Activated naive CD4-positive, alpha-beta T cell treated with anti-CD3 and anti-CD28 coated beads, Interleukin-2, amount 50 U/mL, for 16 hours (primary cell): ENCODE data around the gene VSTM2B.

Source experiments
- DNase-seq: peaks from one replicate; pipeline ENCODE4 v3.0.0-alpha.2; 2020

VSTM2B gene

DNA sequence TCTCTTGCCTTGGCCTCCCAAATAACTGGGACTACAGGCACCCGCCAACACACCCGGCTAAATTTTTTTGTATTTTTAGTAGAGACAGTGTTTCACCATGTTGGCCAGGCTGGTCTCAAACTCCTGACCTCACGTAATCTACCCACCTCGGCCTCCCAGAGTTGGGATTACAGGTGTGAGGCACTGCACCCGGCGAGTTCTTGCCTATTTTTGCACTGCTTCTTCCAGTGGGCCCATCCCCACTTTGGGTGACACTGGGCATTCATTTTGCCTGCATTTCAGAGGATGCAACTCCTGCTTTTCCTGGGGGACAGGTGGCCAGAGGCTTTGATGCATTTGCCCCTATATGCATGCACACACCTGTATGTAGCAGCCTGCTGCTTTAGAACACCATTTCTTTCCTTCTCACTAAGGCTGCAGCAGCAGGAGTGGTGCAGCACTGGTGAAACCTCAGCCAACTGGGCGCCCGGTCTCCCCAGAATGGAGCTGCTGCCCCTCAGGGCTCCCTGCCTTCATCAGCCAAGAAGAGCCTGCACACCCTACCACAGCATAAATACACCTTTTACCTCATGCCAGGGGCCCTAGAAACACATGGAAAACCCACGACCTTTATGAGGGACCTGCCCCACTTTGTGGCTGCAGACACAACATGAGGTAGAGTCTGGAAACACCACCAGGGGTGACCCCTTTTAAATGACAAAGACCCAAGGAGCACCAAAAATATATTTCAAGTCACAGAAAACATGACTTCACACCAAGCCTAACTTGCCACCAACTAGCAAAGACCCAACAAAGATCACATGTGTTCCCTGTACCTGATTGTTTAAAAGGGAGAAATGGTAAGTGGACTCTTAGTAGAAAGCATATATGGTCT, 43.5 kb downstream of the VSTM2B start:
- no peak for DNase-seq

DNA sequence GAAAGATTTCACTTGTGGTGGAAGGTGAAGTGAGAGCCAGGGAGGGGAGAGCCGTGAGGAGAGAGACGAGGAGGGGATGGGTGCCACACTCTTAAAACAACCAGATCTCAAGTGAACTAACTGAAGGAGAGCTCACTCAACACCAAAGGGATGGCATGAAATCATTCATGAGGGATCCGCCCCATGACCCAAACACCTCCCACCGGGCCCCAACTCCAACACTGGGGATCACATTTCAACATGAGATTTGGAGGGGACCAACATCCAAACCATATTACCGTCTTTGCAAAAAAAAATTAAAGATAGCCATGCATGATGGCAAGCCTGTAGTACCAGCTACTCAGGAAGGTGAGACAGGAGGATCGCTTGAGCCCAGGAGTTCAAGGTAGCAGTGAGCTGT, 45.4 kb downstream of the VSTM2B start:
- no peak for DNase-seq

DNA sequence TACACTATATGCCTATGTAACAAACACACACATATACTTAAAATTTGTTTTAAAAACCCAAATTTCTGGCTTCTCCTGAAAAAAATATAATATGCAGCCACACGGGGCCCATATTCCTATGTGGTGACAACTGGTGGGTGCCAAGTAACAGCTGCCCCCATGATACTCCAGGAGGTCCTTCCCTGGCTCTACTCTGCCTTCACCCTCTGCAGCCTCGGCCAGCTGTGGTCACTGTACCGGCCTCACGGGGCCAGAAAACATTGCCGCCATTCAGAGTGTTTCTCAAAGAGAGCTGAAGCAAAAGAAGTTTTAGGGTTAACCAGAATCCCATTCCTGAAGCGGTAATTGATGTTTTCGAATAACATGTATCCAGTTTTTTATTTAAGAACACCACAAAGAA, 47.7 kb downstream of the VSTM2B start:
- DNase-seq = no peak

DNA sequence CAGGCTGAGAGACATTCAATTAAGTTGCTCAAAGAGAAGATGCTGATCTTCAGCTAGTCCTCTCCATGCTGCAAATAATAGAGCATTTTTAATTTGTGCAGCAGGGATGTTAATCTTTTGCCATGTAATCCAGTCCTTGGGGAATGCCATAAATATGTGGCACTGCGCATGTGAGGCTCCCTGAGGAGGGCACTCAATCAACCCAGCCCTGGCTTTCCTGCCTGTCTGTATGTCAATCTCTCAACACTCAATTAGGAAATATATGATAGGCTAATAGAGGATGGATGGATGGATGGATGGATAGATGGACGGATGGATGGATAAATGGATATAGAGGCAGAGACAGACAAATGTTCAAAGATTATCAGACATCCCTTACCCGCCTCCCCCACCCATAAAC, 48.7 kb downstream of the VSTM2B start:
- DNase-seq = no peak

DNA sequence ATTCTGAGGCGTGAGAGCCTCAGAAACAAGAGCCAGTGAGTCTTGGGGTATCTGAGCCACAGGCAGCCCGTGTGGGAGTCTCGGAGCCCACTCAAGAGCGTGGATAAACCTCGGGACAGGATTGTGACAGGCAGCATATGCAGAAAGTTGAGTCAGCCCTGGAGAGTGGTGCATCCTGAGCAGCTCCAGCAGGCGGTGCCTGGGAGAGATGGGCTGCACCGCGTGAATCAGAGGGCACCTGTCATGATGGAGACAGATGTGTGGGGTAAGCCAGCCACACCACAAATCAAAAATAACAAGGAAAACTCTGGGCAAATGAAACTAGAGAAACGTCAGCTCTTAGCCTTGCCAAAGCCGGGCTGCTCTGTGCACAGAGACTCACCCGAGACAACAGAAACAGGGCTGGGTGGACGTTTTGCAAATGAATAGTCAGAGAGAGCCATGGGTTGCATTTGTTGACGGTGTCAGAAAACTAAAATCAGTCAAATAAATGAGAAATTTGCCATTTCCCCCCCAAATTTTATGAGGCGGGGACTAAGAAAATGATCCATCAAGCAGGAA, 50.3 kb downstream of the VSTM2B start:
- DNase-seq = no peak

DNA sequence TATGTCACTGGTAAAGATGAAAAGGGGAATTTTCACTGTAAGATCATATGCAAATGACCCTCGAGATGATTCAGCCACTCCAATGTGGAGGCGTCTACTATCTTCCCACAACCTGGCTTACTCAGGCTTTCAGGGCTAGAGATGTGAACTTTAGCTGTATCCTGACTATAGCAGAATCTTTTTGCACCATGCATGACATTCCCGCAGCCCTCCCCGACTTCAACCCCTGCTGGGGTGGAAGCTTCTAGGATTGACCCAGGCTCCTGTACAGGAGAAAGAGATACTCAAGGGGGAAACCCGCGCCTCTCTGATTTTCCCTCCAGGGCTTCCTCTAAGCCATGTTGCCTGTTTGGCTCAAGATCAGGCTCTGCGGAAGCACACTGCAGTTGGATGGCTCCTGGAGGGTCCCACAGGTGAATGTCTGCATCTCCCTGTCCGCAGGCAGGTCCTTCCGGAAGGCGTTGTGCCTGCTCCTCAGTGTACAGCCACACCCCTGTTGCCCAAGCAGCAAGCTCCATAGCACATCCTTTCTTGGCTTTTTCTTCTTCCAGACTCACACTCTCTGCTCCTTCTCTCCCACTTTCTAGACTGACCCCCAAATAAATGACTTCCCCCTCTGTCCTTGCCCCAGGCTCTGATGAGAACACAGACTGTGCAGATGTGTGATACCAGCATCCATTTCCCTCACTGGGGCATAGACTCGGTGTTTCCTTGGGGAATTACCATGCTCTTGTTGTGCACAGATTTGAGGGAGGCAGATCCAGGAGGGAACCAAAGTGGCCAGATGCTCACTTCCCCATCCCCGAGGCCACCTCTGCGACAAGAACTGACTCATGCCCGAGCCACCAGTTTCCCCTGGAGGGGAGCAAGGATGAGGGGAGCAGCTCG, 51.2 kb downstream of the VSTM2B start:
- peak; percentile 41 for DNase-seq

DNA sequence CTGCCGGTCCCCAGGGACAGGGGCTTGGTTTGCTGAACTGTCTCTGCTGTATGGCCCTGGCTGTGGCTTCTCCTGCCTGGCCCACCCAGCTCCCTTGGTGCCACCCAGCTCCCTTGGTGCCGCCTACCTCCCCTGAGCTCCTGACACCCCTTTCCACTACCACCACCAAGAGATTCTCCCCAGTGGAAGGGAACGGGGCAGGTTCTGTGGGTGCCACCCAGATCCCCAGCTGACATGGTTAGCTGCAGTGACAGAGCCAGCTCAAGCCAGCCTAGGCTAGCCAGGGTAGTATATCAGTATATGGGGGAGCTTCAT, 51.8 kb downstream of the VSTM2B start:
- no peak for DNase-seq

DNA sequence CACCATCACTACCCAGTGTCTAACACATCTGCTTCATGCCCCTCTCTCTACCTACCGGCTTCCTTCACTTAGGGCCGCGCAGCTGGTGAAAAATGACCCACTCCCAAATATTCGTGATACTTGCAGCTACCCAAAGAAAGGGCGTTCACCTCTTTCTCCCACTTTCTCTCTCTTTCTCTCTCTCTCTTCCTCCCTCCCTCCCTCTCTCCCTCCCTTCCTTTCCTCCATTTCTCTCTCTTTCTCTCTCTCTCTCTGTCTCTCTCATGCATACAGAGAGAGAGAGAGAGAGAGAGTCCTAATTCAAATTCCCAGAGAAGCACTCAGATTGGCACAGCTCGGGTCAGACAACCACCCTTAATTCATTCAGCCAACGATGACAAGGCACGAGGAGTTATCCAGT, 52.6 kb downstream of the VSTM2B start:
- DNase-seq = no peak

DNA sequence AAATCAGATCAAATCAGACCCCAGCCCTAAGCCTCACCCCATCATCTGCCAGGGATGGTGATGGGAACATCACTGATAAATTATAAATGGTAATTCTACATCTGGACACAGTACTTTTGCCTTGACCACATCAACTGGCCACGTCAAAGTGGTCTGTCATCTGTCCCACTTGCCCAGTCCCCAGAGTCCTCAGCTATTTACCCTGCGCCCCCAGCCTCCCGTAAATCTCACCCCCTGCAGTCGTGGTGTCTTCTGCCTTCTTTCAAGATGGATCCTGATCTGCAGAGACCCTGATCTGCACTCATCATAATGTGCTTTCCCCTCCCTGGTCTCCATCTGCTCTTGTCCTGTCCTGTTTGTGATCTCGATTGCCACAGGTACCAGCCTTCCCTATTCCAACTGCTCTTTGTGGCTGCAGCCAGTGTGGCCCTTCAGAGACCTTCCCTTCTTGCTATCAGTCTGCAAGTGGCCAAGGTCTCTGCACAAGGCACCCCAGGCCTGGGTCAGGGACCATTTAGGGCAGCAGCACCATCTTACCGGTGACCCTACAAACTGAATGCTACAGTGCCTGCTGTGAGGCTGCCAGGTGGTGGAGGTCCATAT, 53.6 kb downstream of the VSTM2B start:
- no peak for DNase-seq

DNA sequence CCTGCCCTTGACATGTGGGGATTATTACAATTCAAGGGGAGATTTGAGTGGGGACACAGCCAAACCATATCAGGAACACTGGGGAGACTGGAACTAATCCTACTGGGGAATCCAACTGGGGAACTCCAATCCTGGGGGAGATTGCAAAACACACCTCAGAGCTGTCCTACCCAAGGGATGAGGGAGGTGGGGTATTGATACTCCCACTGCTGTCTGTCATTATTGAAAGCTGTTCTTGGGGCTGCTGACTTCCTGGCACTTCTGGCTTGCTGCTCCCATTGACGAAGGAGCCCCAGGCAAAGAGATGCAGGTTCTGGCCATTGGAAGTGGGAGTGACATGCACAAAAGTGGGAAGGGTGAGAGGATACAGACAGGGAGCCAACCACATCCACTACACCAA, 55.6 kb downstream of the VSTM2B start:
- no peak for DNase-seq

DNA sequence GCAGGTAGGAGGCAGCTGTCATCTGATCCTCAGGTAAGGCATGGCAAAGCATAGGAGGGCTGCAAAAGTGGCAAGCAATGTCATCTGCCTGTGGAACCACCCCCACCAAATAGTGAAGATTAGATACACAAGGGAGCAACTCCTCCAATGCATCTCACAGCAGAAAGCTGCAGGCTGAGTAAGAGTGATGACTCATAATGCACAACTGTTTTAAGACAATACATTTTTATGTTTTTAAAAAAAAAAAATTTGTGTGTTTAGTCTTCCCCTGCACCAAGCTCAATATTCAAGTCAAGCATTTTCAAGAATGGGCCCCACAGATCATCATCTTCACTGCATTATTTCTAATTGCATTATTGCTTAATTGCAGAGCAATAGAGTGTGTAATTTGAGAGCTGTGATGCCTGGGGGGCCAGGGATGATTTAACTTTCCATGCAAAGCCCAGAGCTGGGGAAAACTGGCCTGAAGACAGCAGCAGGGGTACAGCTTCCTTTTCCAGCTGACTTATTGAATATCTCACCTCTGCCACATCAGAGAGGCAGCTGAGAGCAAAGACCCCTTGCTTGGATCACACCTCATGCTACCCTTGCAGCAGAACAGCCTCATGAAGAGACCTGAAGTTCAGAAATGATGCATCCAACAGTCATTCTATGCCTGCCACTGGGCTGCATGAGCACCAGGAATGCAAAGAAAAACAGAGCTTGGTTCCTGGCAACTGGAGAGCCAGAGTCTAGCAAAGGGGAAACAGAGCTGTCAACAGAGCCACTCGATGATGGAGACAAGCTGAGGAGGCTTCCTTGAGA, 57.6 kb downstream of the VSTM2B start:
- DNase-seq = no peak

DNA sequence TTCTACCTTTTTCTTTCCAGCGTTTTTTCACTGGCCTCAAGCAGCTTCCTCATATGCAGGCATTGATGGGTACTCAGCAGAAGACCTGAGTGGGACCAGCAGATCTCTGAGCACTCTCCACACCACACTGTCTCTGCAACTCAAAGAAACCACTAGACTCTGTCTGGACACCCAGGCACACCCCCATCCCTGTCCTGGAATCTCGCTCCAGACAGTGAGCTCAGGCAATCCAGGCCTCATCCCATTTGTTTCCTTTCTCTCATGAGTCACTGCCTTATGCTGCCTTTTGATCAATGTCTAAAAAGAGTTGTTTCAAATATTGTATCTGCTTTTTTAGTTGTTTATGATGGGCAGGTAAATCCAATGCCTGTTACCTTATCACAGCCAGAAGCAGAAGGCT, 60.6 kb downstream of the VSTM2B start:
- DNase-seq = no peak

DNA sequence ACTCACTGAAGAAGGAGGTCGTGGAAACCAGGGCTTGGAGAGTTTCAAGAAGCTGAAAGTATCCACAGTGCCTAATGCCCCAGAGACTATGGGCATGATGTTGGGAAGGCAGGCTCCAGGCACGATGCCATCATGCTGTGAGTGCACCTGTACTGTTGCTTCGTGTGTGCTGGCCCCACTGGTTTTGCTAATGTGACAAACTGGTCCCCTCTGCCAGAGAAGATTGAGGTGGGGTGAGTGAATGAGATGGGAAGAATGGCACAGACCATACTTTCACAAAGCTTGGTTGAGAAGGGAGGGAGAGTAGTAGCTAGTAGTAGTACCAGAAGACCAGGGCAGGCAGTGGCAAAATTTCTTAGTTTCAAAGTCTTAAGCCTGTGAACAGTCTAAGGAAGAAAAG, 61.3 kb downstream of the VSTM2B start:
- no peak for DNase-seq

DNA sequence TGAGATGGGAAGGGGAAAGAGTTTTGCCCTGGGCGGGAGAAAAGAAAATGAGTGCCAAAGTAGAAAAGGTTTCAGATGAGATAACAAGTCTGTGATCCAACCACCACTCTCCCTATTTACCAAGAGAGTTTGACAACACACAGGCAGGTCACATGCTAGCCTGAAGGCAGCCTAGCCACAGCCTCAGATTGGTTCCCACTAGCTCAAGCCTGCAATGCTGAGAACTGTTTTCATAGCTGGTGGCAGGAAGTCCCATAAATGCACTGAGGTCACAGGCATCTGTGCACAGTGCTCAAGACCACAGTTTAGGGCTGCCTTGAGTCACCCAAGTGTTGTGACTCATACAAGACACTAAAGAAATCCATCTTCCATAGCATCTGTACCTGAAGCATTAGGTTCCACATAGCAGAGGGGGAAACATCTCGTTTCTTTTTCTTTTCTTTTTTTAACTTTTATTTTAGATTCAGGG, 61.8 kb downstream of the VSTM2B start:
- DNase-seq = peak; percentile 35

DNA sequence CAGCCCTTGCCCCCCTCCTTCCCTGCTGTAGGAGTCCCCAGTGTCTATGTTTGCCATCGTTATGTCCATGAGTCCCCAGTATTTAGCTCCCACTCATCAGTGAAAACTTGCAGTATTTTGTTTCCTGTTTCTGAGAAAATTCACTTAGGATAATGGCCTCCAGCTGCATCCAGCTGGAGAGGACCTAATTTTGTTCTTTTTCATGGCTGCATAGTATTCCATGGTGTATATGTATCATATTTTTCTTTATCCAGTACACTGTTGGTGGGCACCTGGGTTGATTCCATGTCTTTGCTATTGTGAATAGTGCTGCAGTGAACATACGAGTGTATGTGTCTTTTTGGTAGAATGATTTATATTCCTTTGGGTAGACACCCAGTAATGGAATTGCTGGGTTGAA, 62.3 kb downstream of the VSTM2B start:
- DNase-seq = no peak

DNA sequence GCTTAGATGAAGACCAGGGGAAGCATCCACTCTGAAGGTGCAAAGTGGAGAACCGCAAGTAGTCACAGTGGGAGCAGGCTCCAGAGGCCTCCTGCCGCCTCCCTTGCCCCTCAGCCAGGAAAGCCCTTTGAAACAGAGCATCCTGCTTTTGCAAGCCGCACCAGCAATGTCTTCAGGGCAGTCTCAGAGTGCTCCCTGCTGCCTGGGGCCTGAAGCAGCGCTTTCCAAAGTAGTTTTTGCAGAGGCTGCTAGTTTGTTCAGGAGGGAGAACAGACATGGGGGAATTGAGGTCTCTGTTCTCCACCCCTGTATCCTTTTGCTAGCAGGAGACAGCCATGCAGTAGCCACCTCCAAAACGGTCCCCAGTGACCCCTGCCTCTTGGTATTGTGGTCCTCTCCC, 64.5 kb downstream of the VSTM2B start:
- no peak for DNase-seq

DNA sequence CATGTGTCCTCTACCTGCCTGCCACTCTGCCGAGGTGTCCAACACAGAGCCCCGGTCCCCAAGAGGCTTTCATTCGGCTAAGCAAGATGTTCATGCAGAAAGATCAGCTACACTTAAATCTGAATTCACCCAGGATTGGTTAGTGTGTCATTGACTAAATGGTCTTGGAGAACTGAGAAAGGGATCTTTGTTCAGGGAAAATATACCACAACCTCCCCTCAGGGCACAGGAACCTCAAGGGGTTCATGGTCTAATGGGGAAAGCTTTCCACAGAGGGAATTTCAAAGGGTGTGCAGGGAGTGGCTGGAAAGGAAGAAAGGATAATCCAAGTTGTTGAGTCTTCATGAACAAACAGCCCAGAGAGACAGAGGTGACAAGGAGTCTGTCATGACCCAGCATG, 65.9 kb downstream of the VSTM2B start:
- DNase-seq = no peak

DNA sequence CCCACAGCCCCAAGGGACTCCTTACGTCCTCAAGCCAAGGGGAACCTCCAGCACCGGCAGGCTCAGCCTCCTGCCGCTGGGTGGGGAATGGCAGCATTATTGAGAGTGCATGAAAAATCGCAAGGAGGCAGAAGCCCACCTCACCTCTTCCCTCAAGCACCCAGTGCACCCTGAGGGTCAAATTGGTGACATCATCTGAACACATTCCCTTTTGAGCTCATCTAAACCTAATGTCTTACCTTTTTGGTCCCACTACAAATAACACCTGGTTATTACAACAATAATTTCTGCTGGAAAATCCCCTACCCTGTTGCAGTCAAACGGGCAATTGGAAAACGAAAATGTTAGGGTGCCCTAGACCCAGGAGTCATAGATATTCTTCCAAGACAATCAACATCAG, 68.1 kb downstream of the VSTM2B start:
- no peak for DNase-seq

DNA sequence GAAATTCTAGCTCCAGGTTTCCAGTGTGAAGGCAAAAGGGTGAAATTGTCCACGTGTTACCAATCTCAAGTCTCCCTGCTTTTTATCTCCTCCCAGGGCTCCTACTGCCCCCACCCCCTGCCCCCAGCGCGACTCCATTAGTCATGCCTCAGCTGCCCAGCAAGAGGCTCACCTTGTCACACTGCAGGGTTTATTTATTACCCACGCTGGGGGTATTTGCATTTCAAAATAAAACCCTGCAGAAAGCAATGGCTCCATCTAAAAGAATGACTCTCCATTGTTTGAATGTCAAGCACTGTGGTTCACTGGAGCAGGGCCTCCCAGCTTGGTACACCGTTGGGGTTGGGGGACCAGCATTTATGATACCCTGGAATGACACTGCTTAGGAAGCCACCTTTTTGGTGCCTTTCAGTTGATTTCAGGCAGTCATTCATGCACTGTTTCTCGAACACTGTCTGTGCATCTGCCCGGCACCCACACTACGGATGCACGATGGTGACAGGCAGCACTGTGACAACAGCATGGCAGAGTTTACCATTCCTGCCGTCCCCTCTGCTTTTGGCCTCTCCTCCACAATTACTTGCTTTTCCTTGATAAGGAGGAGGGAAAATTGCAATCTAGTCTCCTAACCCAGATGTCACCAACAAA, 70.4 kb downstream of the VSTM2B start:
- no peak for DNase-seq

DNA sequence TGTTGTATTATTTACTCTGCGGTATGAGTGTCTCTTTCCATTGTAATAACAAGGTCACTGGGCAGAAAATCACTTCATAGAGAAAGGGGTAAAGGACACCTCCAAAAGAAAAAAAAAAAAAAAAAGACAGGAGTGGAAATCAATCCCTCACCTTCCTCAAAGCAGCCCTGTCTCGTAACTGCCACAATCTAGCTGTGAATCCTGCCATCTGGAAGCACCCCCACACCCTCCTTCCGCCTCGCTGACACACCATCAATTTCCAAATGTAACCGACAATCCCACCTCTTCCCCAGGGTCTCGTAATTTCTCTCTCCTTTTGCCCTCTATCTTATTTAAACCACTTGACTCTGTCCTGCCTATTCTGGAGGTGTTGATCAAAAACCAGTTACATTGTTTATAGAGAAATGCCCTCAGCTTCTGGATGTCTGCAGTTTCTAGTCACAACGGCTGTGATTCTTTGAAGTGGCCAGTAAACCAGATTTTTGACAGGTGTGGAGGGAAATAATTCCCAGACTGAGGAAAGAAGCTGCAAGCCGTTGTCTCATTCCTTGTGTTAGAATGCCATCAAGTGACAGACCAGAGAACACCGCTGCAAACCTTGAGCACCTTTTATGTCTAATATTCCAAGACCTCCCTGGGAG, 71.2 kb downstream of the VSTM2B start:
- DNase-seq = no peak

DNA sequence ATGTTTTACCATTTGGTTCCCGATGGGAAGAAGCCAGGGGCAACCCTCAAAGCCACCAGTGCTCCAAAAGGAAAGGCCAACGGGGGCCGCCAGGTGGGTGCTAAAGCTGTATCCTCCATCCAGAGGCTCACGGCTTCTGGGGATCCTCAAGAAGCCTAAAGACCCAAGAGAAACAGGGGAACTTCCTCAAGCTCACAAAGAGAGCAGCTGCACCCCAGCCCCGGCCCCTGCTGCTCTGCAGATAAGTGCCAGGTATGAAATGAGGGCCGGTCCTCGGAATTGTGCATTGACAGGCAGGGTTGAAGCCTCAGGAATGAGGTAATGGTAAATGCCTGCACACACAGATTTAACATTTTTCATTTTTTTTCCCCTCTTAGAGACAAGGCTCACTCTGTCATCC, 72.2 kb downstream of the VSTM2B start:
- no peak for DNase-seq

DNA sequence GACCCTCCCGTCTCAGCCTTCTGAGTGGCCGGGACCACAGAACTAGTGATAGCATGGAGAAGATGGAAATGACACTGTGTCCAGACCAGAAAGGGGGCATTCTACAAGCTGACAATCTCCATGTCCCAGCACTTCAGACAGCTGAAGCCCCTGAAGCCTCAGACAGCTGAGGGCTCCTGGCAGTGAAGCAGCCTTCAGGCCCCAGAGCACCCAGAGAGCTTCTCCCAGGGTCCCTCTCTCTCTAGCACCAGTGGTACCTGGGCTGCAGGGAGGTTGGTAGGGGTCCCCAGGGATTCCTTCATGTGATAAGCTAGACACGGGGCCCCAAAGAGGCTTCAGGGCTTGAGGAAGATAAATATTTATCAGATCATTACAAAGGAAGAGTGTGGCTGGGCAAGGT, 72.7 kb downstream of the VSTM2B start:
- no peak for DNase-seq
